K562 (cell line): ENCODE results near the gene CCDC88A. TPM values are rescaled to one million over a fixed set of nuclear protein-coding genes. Genes with fewer than 3 reads are reported as not detected.

Experiments
- ATAC-seq: fragments of 200-7000 bp; cut with Tn5 transposase; 3 replicates; pipeline ENCODE4 v1.9.1; 2020; ENCODE audit warnings: moderate library complexity
- BruUV-seq: library from RNA; stranded (reverse); fragments of 400-500 nt; replicated peaks from 2 replicates; lab custom pipeline; 2021; lab: Mats Ljungman, UMichigan
- CTCF ChIA-PET: fragments of 300-600 bp; formaldehyde crosslinking; extraction: SDS; loops from one replicate; lab custom pipeline; 2021; ENCODE audit warnings: low intra/inter-chr PET ratio; lab: Yijun Ruan, JAX
- POLR2A ChIA-PET: fragments of 300-600, 350-650 bp; sonication (Branson Sonifier 250); formaldehyde crosslinking; extraction: SDS; loops from one replicate; lab custom pipeline; 2021; ENCODE audit warnings: antibody characterized with exemption, inconsistent platforms; lab: Yijun Ruan, JAX
- DNase-seq, 4 experiments: peaks; one replicate each; pipeline versions ENCODE4 v3.0.0 to v3.0.0-alpha.2; 2011 to 2018; ENCODE audit warnings: low spot score in 3 of 4, mixed read lengths in 3 of 4; ENCODE audit errors: extremely low read depth in 1 of 4
- FAIRE-seq: peaks from 2 replicates; lab custom pipeline; 2011; peaks lifted over from hg19 to GRCh38; lab: Jason Lieb, UNC
- H2AFZ ChIP-seq: 2 replicates; pipeline ENCODE4 v1.6.0; 2011; ENCODE audit warnings: low read depth, low read length, control low read depth, inconsistent platforms
- H3K27ac ChIP-seq: fragments of 200-600 bp; 3 replicates; pipeline ENCODE4 v1.8.0; 2011; ENCODE audit warnings: low read depth, mild to moderate bottlenecking, control low read depth, inconsistent platforms, low read length, moderate library complexity, mixed read lengths; ENCODE audit errors: extremely low read depth
- H3K27me3 ChIP-seq, 2 experiments: fragments of 300-600 bp in 1 of 2; 2 replicates in 1 of 2; 3 replicates in 1 of 2; pipeline versions ENCODE4 v1.6.0 to v1.8.0; 2011; ENCODE audit warnings: inconsistent platforms in 2 of 2, low read length in 2 of 2, mild to moderate bottlenecking in 1 of 2, mixed read lengths in 1 of 2, moderate library complexity in 1 of 2; ENCODE audit not compliant: control insufficient read depth in 2 of 2, insufficient read depth in 2 of 2
- H3K36me3 ChIP-seq: fragments of 300-600 bp; 3 replicates; pipeline ENCODE4 v1.8.0; 2011; ENCODE audit warnings: mild to moderate bottlenecking, low read length, inconsistent platforms; ENCODE audit not compliant: control insufficient read depth, insufficient read depth
- H3K4me1 ChIP-seq, 2 experiments: fragments of 200-600 bp in 1 of 2; replicated peaks in 1 of 2; 2 replicates in 1 of 2; 3 replicates in 1 of 2; pipeline versions ENCODE4 v1.5.1 to v1.8.0; 2011; ENCODE audit warnings: inconsistent platforms in 2 of 2, low read length in 2 of 2, mild to moderate bottlenecking in 1 of 2, mixed read lengths in 1 of 2, moderate library complexity in 1 of 2; ENCODE audit not compliant: control insufficient read depth in 2 of 2, insufficient read depth in 2 of 2
- H3K4me2 ChIP-seq: 2 replicates; pipeline ENCODE4 v1.6.1; 2011; ENCODE audit warnings: low read length, control low read depth, inconsistent platforms, mixed read lengths; ENCODE audit not compliant: insufficient read depth
- H3K4me3 ChIP-seq: fragments of 200-600 bp; sonication (generic), shearing (Covaris generic); 2 replicates; pipeline ENCODE4 v1.5.1; 2016; ENCODE audit warnings: control low read depth, inconsistent platforms
- H3K79me2 ChIP-seq: fragments of 200-600 bp; 3 replicates; pipeline ENCODE4 v1.8.0; 2011; ENCODE audit warnings: low read length, inconsistent platforms; ENCODE audit not compliant: control insufficient read depth, insufficient read depth
- H3K9ac ChIP-seq, 2 experiments: 2 replicates each; pipeline versions ENCODE4 v1.6.0 to v1.6.1; 2011; ENCODE audit warnings: low read depth in 2 of 2, low read length in 2 of 2, control low read depth in 1 of 2, inconsistent platforms in 1 of 2, mild to moderate bottlenecking in 1 of 2, mixed read lengths in 1 of 2; ENCODE audit not compliant: insufficient read depth in 1 of 2
- H3K9me1 ChIP-seq: one replicate; pipeline ENCODE4 v1.6.0; 2011; ENCODE audit warnings: inconsistent platforms, mild to moderate bottlenecking, low read length, moderate library complexity; ENCODE audit not compliant: control insufficient read depth, insufficient read depth
- H3K9me3 ChIP-seq: replicated peaks from 2 replicates; pipeline ENCODE4 v1.5.1; 2011; ENCODE audit warnings: low read depth, low read length, inconsistent platforms; ENCODE audit not compliant: control insufficient read depth, insufficient read depth
- H4K20me1 ChIP-seq: replicated peaks from 2 replicates; pipeline ENCODE4 v1.6.1; 2011; ENCODE audit warnings: low read length, inconsistent platforms, mixed read lengths; ENCODE audit not compliant: control insufficient read depth, insufficient read depth
- CHD7 ChIP-seq: fragments of 200-600 bp; sonication (generic); IDR thresholded peaks from one replicate; pipeline ENCODE4 v1.6.1; 2012; ENCODE audit warnings: mild to moderate bottlenecking, low read depth, low read length, inconsistent platforms
- EHMT2 ChIP-seq: fragments of 450-650 bp; IDR thresholded peaks from 2 replicates; pipeline ENCODE4 v1.6.1; 2018; ENCODE audit warnings: antibody characterized with exemption
- MAZ ChIP-seq, 2 experiments: fragments of 450-650 bp in 1 of 2; sonication (generic) in 1 of 2; formaldehyde crosslinking; IDR thresholded peaks in 1 of 2; conservative IDR thresholded peaks in 1 of 2; 2 replicates each; pipeline versions ENCODE4 v1.4.0 to v1.5.0; 2020; ENCODE audit warnings: mild to moderate bottlenecking in 1 of 2, missing genetic modification reagents in 1 of 2
- RFX1 ChIP-seq: fragments of 450-650 bp; IDR thresholded peaks from 2 replicates; pipeline ENCODE4 v1.6.1; 2016; ENCODE audit warnings: mild to moderate bottlenecking, moderate library complexity
- SOX6 ChIP-seq: fragments of 450-650 bp; IDR thresholded peaks from 2 replicates; pipeline ENCODE4 v1.6.1; 2014; ENCODE audit warnings: mild to moderate bottlenecking
- WGBS: fragments of 100-300 bp; shearing (Covaris generic); methylation state at CpG from one replicate; pipeline ENCODE4 v1.1.6; 2016; ENCODE audit warnings: low coverage, mixed read lengths; ENCODE audit not compliant: insufficient coverage; ENCODE audit errors: missing lambda C conversion rate; 5-methylcytosine and 5-hydroxymethylcytosine counted together
- in situ Hi-C: fragments of 300-500 bp; cut with MboI; formaldehyde crosslinking; loops from 4 replicates; pipeline ENCODE4 v1.15.0; 2018; ENCODE audit warnings: inconsistent platforms, mixed read lengths
- intact Hi-C: fragments of 100-400 bp; cut with micrococcal nuclease; formaldehyde crosslinking; loops from 2 replicates; pipeline ENCODE4 v1.14.2; 2022
- polyA plus RNA-seq, 8 experiments: library from polyadenylated mRNA; depleted of rRNA in 4 of 8; stranded (reverse) in 5 of 8; unstranded in 3 of 8; fragments of >200 nt; fragmentation: Nextera tagmentation in 2 of 8; fragmentation: Illumina TruSeq in 1 of 8; extraction: Ambion mirVana in 2 of 8; extraction: Trizol in 1 of 8; gene quantifications; 2 replicates each; pipeline versions ENCODE4 v1.2.1 to v1.2.3, GENCODE V29; 2011 to 2014; ENCODE audit warnings: inconsistent platforms in 1 of 8, missing spikeins in 1 of 8
- total RNA-seq, 7 experiments: library from RNA; depleted of rRNA in 6 of 7; stranded (reverse); fragments of >200 nt in 6 of 7; fragmentation: Illumina TruSeq in 2 of 7; extraction: Trizol in 2 of 7; gene quantifications; 2 replicates each; pipeline versions ENCODE4 v1.2.1 to v1.2.3, GENCODE V29; 2011 to 2021; ENCODE audit warnings: low replicate concordance in 1 of 7
- TF ChIP-seq, protein P1 (sequence below): fragments of 450-650 bp; IDR thresholded peaks from 2 replicates; pipeline ENCODE4 v1.6.1; 2017; ENCODE audit warnings: antibody characterized with exemption

CCDC88A gene
- total and polyA plus RNA-seq, 9 of the 15 experiments (the other 6 are each of a cell fraction or from before 2014, with no cell fraction given) = 29.3 to 102 (median 55.6) TPM

GRCh38 chr2:55459279-55459678 is 39.6 kb upstream of the CCDC88A start:
- Histone ChIP-seq H3K4me1 (peaks cover 0 to 25% of the 10 kb centered on the region in 2 experiments; a peak in 4 of 5 replicates), H4K20me1 (no peaks in the 10 kb centered on the region), H3K9ac (peak overlapping the region in 1 of 2 experiments; percentile 55; a peak in 1 of 4 replicates), H3K9me1 (no peaks in the 10 kb centered on the region), H3K36me3 (no peaks in the 10 kb centered on the region), H3K27me3 (no peaks in the 10 kb centered on the region), H3K79me2 (no peaks in the 10 kb centered on the region), H2AFZ (peak overlapping the region; percentile 85), H3K9me3 (no peaks in the 10 kb centered on the region), H3K27ac (peak overlapping the region; percentile 74; the same call in 1 of the 3 replicates), H3K4me3 (no peak overlapping the region), H3K4me2 (peak overlapping the region; percentile 79)
- peak in 2 of 4 experiments; percentile 30 to 55 for DNase-seq
- ATAC-seq = peak; percentile 71
- CTCF ChIA-PET = no interaction called here
- 14% methylated on average over 3 of the region's 3 CpGs for WGBS
- POLR2A ChIA-PET = interaction anchor here (0.7 kb wide), 1 partner anchor 85 kb away, joined by 4 read pairs; no protein-coding TSS in a partner anchor
- no TSS peak for BruUV-seq
- FAIRE-seq = no peak
- intact Hi-C loops = no loop called here
- in situ Hi-C loops = no loop called here
- TF ChIP-seq MAZ (CRISPR knock-in tag; conservative IDR thresholded peaks at IDR 0.05 in 1 of 2, IDR thresholded peaks at IDR 0.05 in 1 of 2) (0 out of 4 replicates have a peak, but pooled peaks of 1 of the 2 experiments have one; percentile 3), RFX1 (peak; percentile 66), EHMT2 (0 out of 2 replicates have a peak, but pooled peaks have one; percentile 6), CHD7 (no peak), SOX6 (0 out of 2 replicates have a peak, but pooled peaks have one; percentile 9)
- TF ChIP-seq, protein P1, sequence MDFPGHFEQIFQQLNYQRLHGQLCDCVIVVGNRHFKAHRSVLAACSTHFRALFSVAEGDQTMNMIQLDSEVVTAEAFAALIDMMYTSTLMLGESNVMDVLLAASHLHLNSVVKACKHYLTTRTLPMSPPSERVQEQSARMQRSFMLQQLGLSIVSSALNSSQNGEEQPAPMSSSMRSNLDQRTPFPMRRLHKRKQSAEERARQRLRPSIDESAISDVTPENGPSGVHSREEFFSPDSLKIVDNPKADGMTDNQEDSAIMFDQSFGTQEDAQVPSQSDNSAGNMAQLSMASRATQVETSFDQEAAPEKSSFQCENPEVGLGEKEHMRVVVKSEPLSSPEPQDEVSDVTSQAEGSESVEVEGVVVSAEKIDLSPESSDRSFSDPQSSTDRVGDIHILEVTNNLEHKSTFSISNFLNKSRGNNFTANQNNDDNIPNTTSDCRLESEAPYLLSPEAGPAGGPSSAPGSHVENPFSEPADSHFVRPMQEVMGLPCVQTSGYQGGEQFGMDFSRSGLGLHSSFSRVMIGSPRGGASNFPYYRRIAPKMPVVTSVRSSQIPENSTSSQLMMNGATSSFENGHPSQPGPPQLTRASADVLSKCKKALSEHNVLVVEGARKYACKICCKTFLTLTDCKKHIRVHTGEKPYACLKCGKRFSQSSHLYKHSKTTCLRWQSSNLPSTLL = no peak
